SU-DHL-6 (cell line): Measurements from ENCODE around the gene MYO18A.

Experiments
- EZH2phosphoT487 ChIP-seq: fragments of 200-600 bp; sonication (generic), shearing (Covaris generic); conservative IDR thresholded peaks from 2 replicates; pipeline ENCODE4 v1.6.1; 2018; ENCODE audit warnings: mild to moderate bottlenecking, antibody characterized with exemption, low read length, moderate library complexity, mixed read lengths
- TF ChIP-seq, protein P1 (sequence below): fragments of 200-600 bp; sonication (generic); IDR thresholded peaks from one replicate; pipeline ENCODE4 v1.5.1; 2017; ENCODE audit warnings: antibody characterized with exemption, mild to moderate bottlenecking, low read length, moderate library complexity; ENCODE audit not compliant: insufficient read depth, poor library complexity, severe bottlenecking

DNA sequence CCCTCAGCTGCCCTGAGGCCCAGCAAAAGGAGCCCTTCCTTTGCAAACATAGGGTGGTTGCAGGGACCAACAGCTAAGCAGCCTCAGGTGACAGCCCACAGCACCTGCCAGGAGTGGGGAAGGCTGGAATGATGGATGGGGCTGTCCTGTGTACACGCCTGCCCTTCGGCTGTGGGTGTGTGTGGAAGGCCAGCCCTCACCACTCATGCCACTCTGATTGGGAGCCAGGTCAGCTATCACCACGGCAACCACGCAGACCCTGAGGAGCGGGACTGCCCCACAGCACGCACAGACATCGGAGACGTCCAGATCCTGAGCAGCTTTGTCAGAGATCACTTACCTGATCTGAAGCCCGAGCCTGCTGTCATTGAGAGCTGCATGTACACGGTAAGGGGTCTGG lies 125.4 kb downstream of the MYO18A start:
- TF ChIP-seq, protein P1, sequence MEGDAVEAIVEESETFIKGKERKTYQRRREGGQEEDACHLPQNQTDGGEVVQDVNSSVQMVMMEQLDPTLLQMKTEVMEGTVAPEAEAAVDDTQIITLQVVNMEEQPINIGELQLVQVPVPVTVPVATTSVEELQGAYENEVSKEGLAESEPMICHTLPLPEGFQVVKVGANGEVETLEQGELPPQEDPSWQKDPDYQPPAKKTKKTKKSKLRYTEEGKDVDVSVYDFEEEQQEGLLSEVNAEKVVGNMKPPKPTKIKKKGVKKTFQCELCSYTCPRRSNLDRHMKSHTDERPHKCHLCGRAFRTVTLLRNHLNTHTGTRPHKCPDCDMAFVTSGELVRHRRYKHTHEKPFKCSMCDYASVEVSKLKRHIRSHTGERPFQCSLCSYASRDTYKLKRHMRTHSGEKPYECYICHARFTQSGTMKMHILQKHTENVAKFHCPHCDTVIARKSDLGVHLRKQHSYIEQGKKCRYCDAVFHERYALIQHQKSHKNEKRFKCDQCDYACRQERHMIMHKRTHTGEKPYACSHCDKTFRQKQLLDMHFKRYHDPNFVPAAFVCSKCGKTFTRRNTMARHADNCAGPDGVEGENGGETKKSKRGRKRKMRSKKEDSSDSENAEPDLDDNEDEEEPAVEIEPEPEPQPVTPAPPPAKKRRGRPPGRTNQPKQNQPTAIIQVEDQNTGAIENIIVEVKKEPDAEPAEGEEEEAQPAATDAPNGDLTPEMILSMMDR = no peak
- TF ChIP-seq EZH2phosphoT487 = no peak
